ENCODE results near the gene ZNF184.
"Not testable (repeated sequence)": the region's sequence is repeated elsewhere in the genome, so short reads cannot be mapped to it uniquely, and the experiment has no call there.

ZNF184 gene

DNA sequence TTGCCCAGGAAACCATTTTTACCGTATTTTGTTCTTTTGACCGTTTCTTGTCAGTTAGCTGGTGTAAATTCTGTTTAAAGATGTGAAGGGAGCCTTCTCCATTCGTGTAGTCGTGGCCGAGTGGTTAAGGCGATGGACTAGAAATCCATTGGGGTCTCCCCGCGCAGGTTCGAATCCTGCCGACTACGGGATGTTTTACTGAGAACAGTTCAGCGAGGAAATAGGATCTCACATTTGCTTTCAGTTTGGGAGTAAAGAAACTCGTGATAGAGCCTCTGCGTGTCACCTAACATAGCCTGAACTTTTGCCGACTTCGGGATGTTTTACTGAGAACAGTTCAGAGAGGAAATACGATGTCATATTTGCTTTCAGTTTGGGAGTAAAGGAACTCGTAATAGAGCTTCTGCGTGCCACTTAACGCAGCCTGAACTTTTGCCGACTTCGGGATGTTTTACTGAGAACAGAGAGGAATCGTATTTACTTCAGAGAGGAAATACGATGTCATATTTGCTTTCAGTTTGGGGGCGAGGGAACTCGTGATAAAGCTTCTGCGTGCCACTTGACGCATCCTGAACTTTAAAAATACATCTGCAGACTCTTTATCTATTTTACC is 5.9 kb upstream of the ZNF184 start:
- peak; percentile 94 for DNase-seq

DNA sequence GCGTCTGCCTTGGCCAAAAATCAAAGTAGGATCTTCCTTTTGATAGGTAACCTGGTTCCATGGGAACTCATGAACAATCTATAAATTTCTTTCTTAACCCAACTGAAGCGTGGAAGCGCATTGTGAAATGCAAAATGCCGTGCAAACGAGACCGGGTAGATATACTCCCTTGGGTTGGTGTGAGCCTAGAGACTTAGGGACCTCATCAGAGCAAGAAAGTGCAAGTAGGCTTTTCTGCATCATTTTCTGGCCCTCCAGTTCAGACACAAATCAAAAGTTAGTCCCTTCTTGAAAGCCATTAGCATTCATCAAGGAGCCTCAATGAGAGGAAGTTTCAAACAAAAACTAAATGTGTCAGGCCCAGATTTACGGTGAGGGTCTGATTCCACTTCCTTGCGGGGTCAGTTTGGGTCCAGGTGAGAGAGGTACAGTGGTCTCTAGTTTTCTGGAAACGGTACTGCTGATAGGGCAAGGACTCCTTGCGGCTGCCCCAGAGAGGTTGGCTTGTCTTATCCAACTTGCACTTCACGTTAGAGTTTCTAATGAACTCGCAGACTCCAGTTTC is 5.3 kb upstream of the ZNF184 start:
- DNase-seq = no peak

GRCh38 chr6:27477318-27478013 is 4.6 kb upstream of the ZNF184 start:
- DNase-seq = no peak

GRCh38 chr6:27476090-27476489 is 3.2 kb upstream of the ZNF184 start:
- DNase-seq = no peak

- no peak for DNase-seq
Observed at GRCh38 chr6:27474672-27475071, 1.8 kb upstream of the ZNF184 start.

GRCh38 chr6:27474172-27474465 is 1.2 kb upstream of the ZNF184 start:
- DNase-seq = no peak

DNA sequence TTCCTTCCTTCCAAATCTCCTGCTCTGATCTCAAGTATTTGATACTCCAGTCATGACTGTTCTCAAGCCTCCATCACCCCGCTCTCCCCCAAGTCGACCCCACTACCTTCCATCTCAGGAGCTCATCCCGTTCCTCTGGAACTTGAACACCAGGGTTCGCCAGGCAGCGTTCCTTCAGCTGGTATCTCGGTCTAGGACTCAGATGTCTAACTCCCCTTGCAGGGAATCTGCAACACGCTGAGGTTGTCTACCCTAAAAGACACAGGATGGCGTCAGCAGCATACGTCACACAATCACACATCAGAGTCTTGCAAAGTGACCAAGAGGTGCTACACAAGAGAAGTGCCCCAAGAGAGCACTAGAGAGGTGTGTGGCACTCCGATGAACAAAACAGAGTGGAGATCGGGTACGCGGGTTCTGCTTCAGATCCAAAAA is 706 bp downstream of the ZNF184 start:
- peak; percentile 58 for DNase-seq

- DNase-seq = no peak
Observed at GRCh38 chr6:27471365-27472115, 1.4 kb downstream of the ZNF184 start.

DNA sequence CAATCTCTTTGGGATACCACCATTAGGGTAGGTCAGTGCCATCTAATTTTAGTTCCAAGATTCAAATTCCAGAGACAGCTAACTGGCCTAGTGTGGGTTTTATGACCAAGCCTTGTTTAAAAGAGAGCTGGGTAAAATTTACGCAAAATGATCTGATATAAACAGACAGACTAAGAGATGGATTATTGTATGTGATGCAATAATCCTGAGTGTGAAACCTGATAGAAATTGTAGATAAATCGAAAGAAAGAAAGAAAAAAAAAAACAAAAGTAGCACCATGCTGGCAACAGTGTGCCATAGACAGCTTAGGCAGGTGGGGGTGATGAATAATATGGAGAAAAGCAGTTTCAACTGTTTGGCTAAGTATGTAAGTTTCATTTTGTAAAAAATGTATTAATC is 2.9 kb downstream of the ZNF184 start:
- no peak for DNase-seq

- DNase-seq = no peak
Observed at GRCh38 chr6:27468334-27468733, 4.6 kb downstream of the ZNF184 start.

- DNase-seq = no peak
Observed at GRCh38 chr6:27452496-27452897, 20.4 kb downstream of the ZNF184 start.

GRCh38 chr6:27451660-27452390 is 21.1 kb downstream of the ZNF184 start:
- no peak for DNase-seq

GRCh38 chr6:27448456-27448855 is 24.4 kb downstream of the ZNF184 start:
- DNase-seq = no peak

- no peak for DNase-seq
Observed at GRCh38 chr6:27442932-27443331, 30.0 kb downstream of the ZNF184 start.

DNA sequence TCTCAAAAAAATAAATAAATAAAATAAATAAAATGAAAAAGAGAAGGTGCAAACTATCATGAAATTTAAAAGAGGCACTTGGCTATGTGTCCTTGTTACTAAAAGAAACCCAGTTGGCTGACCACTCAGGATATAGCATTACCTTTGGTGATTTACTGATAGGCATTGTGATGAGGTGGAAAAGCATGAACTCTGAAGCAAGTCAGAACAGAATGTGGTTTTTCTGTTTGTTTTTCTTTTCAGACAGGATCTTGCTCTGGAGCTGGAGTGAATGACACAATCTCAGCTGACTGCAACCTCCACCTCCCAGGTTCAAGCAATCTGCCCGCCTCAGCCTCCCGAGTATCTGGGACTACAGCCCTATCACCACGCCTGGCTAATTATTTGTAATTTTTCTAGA is 31.9 kb downstream of the ZNF184 start:
- DNase-seq = no peak

- DNase-seq = no peak
Observed at GRCh38 chr6:27439371-27439770, 33.5 kb downstream of the ZNF184 start.

DNA sequence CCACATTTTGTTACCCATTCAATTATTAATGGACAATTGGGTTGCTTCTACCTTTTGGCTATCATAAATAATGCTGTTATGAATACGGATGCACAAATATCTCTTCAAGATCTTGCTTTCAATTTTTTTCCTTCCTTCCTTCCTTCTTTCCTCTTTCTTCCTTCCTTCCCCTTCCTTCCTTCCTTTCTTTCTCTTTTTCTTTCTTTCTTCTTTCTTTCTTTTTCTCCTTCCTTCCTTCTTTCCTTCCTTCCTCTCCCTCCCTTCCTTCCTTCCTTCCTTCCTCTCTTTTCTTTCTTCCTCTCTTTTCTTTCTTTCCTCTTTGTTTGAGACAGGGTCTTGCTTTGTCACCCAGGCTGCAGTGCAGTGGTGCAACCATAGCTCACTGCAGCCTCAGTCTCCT is 39.2 kb downstream of the ZNF184 start:
- DNase-seq = no peak

GRCh38 chr6:27428966-27429365 is 43.9 kb downstream of the ZNF184 start:
- no peak for DNase-seq

GRCh38 chr6:27428502-27428901 is 44.4 kb downstream of the ZNF184 start:
- no peak for DNase-seq

GRCh38 chr6:27426045-27426620 is 46.8 kb downstream of the ZNF184 start:
- DNase-seq = no peak

DNA sequence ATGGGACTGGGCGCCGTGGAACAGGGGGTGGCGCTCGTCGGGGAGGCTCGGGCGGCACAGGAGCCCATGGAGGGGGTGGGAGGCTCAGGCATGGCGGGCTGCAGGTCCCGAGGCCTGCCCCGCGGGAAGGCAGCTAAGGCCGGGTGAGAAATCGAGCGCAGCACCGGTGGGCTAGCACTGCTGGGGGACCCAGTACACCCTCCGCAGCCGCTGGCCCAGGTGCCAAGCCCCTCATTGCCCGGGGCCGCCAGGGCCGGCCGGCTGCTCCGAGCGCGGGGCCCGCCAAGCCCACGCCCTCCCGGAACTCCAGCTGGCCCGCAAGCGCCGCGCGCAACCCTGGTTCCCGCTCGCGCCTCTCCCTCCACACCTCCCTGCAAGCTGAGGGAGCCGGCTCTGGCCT is 48.1 kb downstream of the ZNF184 start:
- DNase-seq = not testable (repeated sequence)

DNA sequence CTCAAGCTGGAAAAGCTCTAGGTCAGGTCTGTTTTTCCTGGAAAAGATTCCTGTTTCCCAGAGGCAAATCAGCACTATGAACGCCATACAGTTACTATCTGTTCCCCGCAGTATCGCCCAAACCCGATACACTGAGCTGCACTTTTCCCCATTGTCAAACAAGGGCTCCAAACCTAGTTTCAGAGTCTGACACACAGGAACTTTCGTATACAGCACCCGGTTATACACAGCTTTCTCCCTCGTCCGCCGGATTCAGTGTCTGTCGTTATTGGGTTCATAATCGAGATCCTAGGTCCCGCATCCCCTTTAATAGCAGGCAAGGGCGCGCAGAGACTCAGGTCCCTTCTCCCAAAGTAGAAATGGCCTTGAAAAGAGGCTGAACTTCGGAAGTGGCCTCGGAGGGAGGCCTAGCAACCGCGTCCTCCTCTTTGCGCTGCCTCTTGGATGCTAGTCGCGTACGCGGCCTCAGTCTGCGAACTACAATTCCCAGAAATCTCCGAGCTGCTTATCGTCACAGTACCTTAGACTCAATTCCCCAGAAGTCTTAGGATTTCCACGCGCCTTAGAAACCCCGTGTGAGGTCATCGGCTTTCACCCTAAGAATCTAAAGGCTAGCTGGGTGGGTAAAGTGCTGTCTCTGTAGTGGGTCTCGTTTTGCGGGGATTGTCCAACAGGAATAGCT is 50.1 kb downstream of the ZNF184 start:
- DNase-seq = no peak
